NCI-H510A treated with DMSO at 0.1 percent for 48 hours (cell line): ENCODE data around the gene CNN2.

Source experiments
- DNase-seq: peaks from one replicate; lab custom pipeline; 2025; lab: John Stamatoyannopoulos, UW

CNN2 gene

GRCh38 chr19:1049106-1049505, 22.7 kb downstream of the CNN2 start:
- no peak for DNase-seq

DNA sequence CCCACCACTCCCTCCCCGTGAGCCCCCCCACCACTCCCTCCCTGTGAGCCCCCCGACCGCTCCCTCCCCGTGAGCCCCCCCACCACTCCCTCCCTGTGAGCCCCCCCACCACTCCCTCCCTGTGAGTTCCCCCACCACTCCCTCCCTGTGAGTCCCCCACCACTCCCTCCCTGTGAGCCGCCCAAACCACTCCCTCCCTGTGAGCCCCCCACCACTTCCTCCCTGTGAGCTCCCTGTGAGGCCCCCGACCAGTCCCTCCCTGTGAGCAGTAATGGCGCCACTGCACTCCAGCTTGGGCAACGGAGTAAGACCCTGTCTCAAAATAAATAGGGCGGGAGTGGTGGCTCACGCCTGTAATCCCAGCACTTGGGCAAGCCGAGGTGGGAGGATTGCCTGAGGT, 23.4 kb downstream of the CNN2 start:
- DNase-seq, result no peak

GRCh38 chr19:1050989-1051788, 24.8 kb downstream of the CNN2 start:
- no peak for DNase-seq

DNA sequence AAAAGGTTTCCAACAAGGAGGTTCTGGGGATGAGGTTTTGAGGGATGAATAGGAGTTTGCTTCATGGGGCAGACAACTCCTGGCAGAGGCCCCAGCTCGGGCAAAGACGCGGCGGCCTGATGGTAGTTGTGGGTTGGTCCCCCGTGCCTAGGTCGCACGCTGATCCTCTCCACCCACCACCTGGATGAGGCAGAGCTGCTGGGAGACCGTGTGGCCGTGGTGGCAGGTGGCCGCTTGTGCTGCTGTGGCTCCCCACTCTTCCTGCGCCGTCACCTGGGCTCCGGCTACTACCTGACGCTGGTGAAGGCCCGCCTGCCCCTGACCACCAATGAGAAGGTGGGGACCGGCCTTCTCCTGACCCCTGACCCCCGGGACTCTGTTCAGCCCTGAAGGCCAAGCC, 25.4 kb downstream of the CNN2 start:
- DNase-seq, result no peak

- no peak for DNase-seq
These were observed 26.1 kb downstream of the CNN2 start for GRCh38 chr19:1052349-1052975.

DNA sequence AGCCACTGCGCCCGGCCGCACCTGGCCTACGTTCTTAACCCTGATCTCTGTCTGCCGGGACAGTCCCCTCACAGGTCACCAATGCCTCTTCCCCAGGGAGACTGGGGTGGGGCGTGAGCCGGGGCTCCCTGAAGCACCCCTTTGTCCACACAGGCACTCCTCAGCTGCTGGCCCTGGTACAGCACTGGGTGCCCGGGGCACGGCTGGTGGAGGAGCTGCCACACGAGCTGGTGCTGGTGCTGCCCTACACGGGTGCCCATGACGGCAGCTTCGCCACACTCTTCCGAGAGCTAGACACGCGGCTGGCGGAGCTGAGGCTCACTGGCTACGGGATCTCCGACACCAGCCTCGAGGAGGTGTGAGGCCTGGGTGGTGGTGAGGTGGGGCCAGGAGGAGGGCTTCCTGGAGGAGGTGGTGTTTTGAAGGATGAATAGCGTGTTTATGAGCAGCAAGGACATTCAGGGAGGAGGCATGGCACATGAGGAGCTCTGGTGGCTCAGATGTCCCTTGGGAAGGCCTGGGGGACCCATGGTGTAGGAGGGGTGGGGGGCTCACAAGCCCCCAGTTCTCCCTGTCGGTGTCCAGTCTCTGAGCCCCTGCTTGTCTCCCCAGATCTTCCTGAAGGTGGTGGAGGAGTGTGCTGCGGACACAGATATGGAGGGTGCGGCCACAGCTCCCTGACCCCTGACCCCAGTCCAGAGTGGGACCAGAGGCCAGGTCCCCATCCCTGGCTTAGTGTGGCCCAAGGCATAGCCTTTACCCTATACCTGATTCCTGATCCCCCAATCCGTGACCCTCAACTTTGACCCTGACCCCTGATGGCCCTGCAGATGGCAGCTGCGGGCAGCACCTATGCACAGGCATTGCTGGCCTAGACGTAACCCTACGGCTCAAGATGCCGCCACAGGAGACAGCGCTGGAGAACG, 27.0 kb downstream of the CNN2 start:
- DNase-seq, result no peak

- DNase-seq, result no peak
These were observed 28.0 kb downstream of the CNN2 start for GRCh38 chr19:1054102-1055027.

DNA sequence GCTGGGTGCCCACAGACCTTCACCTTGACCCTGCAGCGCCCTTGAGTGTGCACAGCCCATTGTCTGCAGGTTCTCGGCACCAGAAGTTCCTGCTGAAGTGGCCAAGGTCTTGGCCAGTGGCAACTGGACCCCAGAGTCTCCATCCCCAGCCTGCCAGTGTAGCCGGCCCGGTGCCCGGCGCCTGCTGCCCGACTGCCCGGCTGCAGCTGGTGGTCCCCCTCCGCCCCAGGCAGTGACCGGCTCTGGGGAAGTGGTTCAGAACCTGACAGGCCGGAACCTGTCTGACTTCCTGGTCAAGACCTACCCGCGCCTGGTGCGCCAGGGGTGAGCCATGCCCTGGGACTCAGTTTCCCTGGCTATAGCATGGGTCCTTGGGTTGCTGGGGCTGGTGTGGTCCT, 28.6 kb downstream of the CNN2 start:
- no peak for DNase-seq

GRCh38 chr19:1055886-1056620, 29.6 kb downstream of the CNN2 start:
- DNase-seq, result no peak

GRCh38 chr19:1057176-1057855, 30.9 kb downstream of the CNN2 start:
- DNase-seq, result peak; percentile 7

- no peak for DNase-seq
These were observed 31.7 kb downstream of the CNN2 start for GRCh38 chr19:1058112-1058511.

GRCh38 chr19:1060689-1061088, 34.3 kb downstream of the CNN2 start:
- DNase-seq, result no peak

GRCh38 chr19:1061987-1062386, 35.6 kb downstream of the CNN2 start:
- DNase-seq, result no peak

GRCh38 chr19:1062387-1063029, 36.1 kb downstream of the CNN2 start:
- no peak for DNase-seq

DNA sequence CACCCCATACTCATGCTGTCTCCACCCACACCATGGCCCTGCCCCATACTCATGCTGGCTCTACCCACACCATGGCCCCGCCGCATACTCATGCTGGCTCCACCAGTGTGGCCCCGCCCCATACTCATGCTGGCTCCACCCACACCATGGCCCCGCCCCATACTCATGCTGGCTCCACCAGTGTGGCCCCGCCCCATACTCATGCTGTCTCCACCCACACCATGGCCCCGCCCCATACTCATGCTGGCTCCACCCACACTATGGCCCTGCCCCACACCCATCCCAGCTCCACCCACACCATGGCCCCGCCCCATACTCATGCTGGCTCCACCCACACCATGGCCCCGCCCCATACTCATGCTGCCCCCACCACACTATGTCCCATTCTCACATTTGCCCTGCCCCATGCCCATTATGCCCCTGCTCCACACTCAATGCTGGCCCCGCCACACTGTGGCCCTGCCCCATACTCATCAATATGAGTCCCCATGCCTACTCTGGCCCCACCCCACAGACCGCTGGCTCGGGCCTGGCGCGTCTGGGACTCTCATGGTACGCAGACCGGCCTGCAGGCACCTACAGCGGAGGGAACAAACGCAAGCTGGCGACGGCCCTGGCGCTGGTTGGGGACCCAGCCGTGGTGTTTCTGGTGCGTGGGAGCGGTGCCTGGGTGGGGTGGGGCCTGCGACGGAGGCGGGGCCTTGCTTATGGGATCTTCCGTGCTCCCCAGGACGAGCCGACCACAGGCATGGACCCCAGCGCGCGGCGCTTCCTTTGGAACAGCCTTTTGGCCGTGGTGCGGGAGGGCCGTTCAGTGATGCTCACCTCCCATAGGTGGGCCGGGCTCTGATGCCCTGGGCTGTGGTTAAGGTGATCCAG, 36.9 kb downstream of the CNN2 start:
- no peak for DNase-seq

GRCh38 chr19:1063909-1064660, 37.7 kb downstream of the CNN2 start:
- DNase-seq, result no peak

DNA sequence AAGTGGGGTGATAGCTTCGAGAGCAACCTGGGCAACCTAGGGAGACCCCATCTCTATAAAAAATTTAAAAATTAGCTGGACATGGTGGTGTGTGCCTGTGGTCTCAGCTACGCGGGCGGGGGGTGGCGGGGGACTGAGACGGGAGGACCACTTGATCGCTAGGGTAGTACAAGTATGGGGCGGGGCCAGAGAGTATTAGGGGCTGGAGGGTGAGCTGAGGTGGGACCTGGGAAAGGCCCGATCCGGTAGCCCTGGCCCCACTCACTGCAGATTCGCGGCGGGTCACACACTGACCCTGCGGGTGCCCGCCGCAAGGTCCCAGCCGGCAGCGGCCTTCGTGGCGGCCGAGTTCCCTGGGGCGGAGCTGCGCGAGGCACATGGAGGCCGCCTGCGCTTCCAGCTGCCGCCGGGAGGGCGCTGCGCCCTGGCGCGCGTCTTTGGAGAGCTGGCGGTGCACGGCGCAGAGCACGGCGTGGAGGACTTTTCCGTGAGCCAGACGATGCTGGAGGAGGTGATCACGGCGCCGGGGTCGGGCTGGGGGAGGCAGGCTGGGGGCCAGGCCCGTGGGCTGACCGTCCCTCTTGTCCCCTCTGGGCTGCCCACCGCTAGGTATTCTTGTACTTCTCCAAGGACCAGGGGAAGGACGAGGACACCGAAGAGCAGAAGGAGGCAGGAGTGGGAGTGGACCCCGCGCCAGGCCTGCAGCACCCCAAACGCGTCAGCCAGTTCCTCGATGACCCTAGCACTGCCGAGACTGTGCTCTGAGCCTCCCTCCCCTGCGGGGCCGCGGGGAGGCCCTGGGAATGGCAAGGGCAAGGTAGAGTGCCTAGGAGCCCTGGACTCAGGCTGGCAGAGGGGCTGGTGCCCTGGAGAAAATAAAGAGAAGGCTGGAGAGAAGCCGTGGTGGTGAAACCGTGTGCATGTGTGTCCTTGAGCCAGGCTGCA, 38.5 kb downstream of the CNN2 start:
- DNase-seq, result peak; percentile 19
